ENCODE data around the gene FGGY.

GRCh38 chr1:59520194-59520593 lies 223.3 kb downstream of the FGGY start:
- TF ChIP-seq, protein P1, sequence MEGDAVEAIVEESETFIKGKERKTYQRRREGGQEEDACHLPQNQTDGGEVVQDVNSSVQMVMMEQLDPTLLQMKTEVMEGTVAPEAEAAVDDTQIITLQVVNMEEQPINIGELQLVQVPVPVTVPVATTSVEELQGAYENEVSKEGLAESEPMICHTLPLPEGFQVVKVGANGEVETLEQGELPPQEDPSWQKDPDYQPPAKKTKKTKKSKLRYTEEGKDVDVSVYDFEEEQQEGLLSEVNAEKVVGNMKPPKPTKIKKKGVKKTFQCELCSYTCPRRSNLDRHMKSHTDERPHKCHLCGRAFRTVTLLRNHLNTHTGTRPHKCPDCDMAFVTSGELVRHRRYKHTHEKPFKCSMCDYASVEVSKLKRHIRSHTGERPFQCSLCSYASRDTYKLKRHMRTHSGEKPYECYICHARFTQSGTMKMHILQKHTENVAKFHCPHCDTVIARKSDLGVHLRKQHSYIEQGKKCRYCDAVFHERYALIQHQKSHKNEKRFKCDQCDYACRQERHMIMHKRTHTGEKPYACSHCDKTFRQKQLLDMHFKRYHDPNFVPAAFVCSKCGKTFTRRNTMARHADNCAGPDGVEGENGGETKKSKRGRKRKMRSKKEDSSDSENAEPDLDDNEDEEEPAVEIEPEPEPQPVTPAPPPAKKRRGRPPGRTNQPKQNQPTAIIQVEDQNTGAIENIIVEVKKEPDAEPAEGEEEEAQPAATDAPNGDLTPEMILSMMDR (IDR thresholded peaks at IDR 0.05; ENCODE audit: insufficient read depth, low read length, poor library complexity, severe bottlenecking), result no peak
- no peak for TF ChIP-seq EZH2phosphoT487 (conservative IDR thresholded peaks at IDR 0.05; ENCODE audit: low read length)
